HuH-7.5 (cell line): Measurements from ENCODE around the gene SPINK9.
A peak's percentile ranks its signal among the peaks of the same experiment; 100 is the strongest.
"Not testable (repeated sequence)": the region's sequence is repeated elsewhere in the genome, so short reads cannot be mapped to it uniquely, and the experiment has no call there.

Experiments used
- DNase-seq: peaks from one replicate; pipeline ENCODE4 v3.0.0; 2011; ENCODE audit warnings: low spot score

The SPINK9 gene, protein sequence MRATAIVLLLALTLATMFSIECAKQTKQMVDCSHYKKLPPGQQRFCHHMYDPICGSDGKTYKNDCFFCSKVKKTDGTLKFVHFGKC

DNA sequence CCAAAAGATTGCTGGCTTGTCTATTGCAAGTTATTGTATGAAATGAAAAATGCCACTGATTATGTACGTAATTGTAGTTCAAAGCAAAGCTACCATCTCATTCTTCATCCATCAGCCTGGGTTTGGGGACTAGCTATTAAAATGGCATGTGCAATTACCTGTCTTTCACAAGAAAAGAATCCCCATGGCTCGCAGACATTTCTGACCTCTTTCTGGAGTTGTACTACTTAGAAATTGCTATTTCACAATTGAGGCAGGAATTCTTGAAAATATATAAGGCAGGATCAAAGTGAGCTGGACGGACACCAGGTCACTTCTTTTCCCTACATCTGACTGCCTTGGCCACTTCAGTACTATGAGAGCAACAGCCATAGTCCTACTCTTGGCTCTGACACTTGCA lies at the start of gene SPINK9:
TSS of gene SPINK9 (plus strand) at position 301 of the 400 bp plus-strand sequence. CDS start at position 356, 55 bp downstream.
- no peak for DNase-seq

DNA sequence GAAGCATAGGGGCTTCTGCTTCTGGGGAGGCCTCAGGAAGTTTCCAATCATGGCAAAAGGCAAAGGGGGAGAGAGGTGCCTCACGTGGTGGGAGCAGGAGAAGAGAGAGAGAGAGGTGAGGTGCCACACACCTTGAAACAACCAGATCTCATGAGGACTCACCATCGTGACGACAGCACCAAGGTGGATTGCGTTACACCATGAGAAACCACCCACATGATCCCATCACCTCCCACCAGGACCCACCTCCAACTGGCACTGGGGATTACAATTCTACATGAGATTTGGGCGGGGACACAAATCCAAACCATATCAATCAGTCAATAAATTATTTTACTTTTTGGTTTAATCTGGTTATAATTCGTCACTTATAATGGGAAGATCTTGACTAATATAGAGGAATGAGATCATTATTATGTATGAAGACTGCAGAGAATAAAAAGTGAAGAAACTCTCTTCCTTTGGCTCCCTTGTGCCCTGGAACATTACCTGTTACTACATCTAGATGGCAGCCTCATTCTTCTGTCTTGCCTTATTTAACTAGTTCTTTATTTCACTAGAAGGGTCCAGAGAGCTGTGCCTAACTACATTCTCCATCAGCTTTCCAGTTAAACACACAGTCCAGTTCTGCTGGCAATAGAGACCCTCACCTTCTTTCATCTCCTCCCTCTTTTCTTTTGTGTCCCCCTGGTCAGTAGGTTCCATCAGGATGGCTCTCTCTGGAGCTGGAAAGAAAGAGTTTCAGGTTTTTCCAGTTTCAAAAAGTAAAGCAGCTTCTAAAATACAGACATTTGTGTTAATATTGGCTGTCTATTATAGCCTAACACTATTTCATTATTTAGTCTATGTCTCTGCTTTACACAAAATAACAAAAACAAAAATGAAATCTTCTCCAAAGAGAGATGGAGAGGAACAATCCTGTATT lies 44.8 kb upstream of the SPINK9 start:
- peak; percentile 9 for DNase-seq

DNA sequence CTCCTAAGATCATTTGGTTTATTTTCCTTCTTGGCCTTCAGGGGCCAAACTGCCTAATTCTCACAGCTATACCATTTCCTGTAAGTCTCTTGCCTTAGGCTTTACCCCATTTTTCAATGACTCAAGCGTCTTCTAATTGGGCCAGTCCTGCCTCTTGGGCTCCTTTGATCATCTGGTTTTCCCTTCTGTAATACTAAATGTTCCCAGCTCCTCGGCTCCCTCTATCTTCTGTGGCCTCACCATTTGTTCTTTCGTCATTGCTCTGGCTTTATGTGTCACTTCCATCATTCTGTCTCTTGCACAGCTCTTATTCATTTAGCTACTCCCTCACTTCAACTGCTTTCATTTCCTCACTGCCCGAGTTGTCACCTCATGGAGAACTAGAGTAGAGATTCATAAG lies 37.6 kb upstream of the SPINK9 start:
- no peak for DNase-seq

DNA sequence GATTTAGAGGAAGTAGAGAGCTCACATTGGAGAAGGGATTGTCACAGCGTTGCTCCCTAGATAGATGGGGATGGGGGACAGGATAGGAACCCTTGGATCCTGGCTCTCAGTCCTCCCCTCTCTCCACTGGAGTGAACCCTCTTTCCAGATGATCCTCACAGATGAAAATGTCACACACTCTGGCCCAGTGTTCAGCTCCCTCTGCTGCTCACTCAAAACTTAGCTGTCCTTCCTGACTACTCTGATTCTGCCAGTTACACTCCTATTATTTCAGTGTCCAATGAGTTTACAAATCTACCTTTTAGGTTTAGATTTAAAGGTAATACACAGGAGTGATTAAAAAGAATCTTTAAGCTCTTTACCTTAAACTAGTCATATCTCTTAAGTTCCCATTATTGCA lies 28.9 kb upstream of the SPINK9 start:
- no peak for DNase-seq

DNA sequence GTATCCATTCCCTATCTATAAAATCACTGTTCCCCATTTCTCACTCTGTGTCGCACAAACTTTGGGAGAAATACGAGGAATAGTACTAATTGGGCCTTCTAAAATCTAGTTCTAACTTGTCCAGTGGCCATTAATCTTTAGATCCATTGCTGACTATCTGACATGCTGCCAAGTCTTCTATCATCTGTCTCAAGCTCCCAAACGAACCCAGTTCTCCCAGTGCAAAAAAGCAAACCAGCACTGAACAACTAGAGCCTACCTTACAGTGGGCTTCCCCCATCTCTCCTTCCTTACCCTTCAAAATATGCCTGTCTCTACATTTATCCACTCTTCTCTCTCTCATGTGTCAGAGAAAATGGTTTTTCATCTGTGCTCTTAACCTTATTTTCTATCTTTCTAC lies 26.3 kb upstream of the SPINK9 start:
- no peak for DNase-seq

DNA sequence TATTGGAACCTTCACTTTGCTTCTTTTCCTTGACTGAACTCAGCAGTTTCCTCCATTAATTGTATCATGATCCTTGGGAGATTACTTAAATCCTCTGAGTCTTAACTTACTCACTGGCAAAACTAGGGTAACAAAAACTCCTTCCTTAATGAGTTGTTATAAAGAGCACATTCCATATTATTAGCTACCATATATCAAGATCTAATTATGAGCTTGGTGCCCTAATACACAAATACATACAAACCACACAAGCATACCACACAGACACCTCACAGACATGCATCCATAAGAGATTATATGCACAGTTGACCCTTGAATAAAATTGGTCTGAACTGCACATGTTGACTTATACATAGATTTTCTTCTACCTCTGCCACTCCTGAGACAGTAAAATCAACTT lies 25.6 kb upstream of the SPINK9 start:
- no peak for DNase-seq

DNA sequence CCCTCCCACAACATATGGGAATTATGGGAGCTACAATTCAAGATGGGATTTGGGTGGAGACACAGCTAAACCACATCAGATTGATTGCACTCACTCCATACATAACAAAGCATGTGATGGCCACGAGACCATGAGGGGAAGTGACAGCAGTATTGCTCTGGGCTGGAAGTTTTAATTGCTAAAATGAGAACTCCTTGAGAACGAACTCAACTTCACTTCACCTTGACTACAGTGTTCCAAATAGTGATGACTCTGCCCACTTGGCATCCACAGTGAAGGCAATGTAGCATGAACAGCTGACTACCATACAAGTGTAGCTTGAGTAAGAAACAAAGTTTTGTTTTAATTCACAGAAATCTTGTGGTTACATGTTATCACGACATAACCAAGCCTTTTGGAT lies 23.9 kb upstream of the SPINK9 start:
- no peak for DNase-seq

DNA sequence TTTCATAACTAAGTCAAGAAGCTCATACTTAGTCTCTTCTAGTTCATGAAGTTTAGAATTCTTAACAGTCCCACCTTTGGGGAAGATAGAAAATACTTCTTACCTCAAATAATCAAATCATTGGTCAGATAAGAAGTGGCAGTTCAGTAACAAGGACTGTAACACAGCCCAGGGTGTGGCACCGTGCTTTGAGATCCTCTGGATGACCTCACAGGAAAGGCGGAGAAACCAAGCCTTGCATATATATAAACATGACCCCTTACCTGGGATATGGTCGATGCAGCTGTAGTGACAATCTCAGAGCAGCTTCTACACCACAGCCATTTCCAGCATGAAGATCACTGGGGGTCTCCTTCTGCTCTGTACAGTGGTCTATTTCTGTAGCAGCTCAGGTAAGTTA lies 23.2 kb upstream of the SPINK9 start, which contains the start of gene SPINK7:
TSS of gene SPINK7 (plus strand) at position 271 of the 400 bp plus-strand sequence. CDS start at position 332, 61 bp downstream.
- no peak for DNase-seq

DNA sequence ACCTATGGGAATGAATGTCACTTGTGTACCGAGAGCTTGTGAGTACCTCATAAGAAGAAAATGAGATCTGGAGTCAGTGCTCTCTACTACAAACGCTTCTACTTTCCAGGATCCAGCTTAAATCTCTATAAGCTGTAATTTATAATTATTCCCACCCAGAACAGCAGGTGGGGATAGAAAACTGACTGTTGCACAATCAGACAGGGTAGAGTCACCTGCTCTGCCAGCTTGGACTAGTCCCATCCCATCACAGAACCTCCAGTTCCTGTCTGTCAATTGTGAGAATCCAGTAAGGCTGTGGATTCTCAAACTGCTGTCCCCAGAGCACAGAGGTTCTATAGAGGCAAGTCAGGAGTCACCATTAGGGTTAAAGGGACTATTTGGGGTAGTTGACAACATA lies 21.2 kb upstream of the SPINK9 start:
- no peak for DNase-seq

DNA sequence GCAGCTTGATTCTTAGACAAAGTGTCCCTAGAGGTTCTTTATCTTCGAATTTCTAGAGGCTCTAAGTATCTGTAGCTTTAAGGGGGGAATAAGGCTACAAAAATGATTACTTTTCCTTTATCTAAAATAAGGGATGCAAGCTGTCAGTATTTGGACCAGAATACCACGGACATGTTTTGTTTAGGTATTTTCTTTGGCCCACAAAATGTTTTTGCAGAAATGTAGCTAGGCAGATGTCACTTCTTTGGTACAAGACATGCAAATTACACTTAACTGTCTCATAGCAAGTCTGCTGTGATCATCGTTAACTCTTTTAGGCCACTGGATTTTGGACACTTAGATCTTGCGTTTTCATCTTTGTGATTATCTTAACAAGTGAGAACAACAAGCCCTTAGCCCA lies 20.6 kb upstream of the SPINK9 start:
- DNase-seq, result no peak

DNA sequence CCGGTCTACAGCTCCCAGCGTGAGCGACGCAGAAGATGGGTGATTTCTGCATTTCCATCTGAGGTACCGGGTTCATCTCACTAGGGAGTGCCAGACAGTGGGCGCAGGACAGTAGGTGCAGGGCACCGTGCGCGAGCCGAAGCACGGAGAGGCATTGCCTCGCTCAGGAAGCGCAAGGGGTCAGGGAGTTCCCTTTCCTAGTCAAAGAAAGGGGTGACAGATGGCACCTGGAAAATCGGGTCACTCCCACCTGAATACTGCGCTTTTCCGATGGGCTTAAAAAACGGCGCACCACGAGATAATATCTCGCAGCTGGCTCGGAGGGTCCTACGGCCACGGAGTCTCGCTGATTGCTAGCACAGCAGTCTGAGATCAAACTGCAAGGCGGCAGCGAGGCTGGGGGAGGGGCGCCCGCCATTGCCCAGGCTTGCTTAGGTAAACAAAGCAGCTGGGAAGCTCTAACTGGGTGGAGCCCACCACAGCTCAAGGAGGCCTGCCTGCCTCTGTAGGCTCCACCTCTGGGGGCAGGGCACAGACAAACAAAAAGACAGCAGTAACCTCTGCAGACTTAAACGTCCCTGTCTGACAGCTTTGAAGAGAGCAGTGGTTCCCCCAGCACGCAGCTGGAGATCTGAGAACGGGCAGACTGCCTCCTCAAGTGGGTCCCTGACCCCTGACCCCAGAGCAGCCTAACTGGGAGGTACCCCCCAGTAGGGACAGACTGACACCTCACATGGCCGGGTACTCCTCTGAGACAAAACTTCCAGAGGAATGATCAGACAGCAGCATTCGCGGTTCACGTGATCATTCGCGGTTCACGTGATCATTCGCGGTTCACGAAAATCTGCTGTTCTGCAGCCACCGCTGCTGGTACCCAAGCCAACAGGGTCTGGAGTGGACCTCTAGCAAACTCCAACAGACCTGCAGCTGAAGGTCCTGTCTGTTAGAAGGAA lies 15.1 kb upstream of the SPINK9 start:
- DNase-seq, result not testable (repeated sequence)

DNA sequence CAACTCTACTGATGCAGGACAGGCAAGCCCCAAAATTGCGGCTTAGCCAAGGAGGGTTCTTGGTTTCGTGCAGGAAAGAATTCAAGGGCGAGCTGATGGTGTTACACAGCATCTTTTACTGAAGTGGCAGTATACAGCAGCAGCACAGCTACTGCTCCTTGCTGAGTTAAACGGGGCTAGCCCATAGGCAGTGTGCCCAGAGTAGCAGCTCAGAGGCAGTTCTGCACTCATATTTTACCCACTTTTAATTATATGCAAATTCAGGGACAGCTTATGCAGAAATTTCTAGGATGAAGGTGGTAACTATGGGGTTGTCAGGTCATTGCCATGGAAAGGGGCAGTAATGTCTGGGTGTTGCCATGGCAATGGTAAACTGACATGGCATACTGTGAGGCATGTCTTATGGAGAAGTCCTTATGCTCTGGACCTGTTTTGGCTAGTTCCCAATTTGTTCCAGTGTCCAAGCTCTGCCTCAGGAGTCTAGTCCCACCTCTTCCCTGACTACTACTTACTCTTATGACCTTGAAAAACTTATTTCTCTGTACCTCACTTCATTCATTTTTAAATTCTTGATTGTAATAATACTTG lies 2.0 kb upstream of the SPINK9 start:
- DNase-seq, result no peak

DNA sequence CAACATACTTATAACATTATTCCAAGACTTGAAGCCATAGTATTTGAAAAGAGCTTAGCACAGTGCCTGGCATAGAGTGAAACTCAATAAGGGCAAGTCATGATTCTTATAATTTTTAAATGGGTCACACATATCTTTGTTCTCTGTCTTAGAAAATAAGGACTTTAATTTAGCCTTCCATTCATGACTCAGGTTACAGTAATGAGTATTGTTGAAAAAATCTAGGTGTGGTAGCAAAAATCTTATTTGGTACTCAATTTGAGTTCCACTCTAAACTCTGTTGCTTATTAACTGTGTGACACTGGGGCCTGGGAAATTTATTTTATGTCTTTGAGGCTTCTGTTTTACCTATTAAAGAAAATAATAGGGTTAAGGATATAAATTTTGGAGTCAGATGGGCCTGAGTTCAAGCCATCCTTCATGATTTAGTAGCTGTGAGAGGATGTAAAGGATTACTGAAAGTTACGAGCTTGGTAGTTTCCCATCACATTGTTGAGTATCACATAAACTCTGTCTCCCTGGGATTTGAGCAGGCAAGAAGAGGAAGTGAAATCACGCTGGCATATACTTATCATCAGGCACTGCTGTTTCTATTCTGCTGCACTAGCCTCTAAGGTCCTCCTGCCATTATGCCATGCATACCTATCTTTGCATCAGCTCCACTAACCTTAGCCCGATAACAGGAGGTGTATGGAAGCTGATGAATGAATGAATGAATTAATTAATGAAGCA lies 1.5 kb downstream of the SPINK9 start:
- DNase-seq, result no peak

DNA sequence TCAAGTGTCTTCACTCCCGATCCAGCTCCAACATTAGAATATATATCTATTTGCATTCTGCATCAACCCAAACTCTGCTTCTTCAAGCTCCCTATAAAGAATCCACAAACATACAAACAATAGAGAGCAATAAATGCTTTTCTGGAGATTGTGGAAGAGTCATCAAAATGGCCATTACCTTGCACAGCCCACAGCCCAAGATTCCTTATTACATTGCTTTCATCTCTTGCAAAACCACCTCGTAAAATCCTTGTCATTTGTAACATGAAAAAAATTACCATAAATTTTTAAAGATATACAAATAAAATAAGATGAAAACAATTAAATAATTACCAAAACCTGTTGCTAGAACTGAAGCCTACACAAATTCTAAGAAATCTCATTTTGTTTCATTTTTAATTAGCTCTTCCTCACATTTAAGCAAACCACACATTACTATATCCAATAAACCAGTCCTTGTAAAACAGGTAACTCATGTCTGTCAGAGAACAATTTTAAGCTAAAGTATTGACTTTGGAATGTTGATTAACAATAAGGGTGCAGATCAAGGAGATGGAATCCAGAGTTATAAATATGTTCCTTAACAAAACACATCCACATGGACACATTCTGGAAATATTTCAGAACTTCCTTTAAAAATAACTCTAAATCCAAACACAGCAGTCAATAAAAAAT lies 7.1 kb downstream of the SPINK9 start:
- no peak for DNase-seq

DNA sequence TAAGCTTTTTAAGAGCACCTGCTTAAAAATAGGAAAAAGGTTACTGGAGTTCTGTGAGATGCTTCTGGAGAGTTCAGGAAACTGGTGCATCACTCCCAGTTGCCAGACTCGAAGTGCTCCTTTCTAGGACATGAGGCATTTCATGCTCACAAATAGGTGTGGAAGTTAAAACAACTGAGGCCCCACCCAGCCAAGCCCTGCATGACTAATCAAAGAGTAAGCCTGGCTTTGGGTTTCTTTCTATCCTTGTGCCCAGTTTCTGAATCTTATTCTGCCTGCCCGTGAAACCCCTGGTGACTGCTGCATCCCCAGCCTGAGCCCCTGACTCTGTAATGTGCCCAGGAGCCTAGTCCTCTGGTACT lies 7.7 kb downstream of the SPINK9 start:
- no peak for DNase-seq

DNA sequence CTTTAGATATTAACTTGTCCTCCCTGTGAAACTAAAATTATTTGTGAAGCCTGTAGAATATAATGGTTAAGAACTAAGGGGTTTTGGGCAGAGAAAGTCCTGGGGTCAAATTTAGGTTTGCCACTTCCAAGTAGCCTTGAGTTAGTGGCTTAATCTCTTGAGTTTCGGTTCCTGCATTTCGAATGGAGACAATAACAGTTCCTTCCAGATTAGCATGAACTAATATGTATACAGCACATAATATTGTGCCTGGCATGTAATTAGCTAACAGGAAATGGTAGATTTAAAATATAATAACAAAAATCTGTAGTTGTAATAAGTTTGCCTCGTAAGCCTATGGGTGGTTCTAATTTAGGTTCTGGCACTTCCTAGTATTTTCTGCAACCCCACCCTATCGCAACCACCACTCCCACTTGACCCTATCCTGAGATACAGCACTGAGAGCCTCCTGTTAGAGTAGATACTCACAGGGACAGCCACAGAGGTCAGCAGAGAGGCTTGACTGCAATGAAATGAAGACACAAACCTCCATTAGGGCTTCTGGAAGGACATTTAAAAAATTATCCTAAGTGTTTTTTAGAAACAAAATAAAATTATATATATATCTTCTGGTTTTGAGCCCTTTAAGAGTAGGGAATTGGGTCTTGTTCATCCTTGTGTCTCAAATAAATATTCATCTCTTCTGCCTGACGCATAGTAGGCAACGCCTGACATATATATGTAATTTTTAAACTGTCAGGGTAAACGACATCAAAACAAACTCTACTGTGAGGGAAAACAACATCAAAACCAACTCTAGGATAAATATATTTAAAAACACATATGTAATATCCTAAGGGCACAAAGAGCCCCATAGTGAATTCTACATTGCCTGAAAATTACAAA lies 8.5 kb downstream of the SPINK9 start:
- DNase-seq, result no peak

DNA sequence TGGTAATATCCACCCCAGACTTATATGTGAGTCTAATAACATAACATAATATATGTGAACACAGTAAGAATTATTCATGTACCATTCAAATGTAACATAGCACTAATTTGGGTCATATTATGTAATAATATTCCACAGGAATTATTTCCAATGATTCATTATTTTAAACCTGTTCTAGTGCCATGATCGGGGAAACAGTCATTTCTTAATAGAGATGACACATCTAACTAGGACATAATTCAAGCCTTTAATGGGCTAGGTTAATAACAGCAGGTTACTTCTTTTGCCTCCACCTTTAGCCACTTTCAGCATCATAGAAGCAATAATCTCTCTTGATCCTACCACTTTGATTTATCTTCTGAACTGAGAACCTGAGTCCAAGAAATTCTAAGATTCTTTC lies 12.3 kb downstream of the SPINK9 start:
- DNase-seq, result no peak

DNA sequence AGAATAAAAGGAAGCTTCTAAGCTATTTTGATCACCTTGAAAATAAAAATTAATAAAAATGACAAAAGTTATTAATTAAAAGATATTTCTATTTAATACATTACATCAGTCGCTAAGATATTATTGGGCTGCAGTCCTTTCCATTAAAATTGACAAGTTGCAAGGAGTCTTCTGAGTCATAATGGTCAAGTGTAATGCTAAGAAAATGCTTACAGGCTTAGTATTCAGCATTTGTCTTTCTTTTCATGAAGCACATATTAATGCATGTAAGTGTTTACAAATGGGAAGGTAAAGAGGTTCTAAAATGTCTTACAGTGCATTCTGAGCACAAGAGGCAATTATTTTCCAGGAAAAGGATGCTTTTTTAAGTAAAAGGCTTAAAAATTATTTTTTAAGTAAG lies 17.3 kb downstream of the SPINK9 start:
- DNase-seq, result no peak

DNA sequence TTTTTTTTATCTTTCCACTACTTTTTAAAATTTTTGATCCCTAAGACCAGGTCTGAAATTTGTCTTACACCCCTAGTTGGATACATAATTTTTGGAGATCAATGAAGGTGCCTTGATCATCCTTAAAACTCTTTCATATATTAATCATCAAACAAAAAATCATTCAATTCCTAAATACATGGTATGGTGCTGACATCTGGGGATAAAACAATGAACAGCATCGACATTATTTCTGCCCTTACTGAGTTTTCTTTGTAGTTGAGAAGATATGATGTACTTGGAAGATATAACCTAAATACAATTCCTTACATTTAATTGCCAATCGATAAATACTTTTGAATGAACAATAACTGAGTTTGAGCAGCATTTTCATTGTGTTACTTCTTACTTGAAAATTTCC lies 18.3 kb downstream of the SPINK9 start:
- DNase-seq, result no peak

DNA sequence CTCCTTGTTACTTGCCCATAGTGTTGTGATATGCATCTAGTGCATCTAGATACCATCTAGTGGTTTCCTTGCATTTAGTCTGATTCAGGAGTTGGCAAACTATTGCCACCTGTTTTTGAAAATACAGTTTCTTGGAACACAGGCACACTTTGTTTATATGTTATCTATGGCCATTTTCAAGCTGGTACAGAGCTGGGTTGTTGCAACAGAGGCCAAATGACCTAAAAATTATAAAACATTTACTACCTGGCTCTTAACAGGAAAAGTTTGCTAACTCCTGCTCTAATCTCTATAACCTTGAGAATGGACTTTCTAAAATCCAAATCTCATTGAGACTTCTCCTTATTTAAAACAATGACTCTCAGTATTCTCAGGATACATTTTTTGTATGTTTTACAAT lies 29.0 kb downstream of the SPINK9 start:
- no peak for DNase-seq
